Hematopoietic multipotent progenitor cell treated with erythropoietin and hydrocortisone succinate and interleukin-3 and kit ligand, for 4 days (in vitro differentiated cells): ENCODE data around the gene LRRN4.

Experiments
- DNase-seq: peaks from one replicate; pipeline ENCODE4 v3.0.0-alpha.2; 2015

LRRN4 gene

DNA sequence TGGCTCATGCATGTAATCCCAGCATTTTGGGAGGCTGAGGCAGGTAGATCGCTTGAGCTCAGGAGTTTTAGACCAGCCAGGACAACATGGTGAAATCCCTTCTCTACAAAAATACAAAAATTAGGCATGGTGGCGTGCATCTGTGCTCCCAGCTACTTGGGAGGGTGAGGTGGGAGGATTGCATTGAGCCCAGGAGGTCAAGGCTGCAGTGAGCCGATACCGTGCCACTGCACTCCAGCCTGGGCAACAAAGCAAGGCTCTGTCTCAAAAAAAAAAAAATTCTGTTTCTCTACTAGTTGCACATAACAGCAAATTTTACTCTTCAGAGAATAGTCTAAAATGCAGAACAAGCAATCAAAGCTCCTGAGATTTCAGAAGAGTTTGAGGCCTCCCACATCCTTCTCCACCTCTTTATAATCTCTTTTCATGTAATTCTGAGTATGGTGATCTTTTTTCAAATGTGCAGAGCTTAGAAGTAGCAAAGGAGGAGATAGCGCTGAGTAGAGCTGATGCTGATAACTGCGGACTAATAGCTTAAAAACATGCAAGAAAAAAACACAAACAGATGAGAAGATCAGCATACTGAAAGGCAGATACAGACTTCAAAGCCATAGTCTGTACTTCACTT is 23.3 kb downstream of the LRRN4 start:
- no peak for DNase-seq

DNA sequence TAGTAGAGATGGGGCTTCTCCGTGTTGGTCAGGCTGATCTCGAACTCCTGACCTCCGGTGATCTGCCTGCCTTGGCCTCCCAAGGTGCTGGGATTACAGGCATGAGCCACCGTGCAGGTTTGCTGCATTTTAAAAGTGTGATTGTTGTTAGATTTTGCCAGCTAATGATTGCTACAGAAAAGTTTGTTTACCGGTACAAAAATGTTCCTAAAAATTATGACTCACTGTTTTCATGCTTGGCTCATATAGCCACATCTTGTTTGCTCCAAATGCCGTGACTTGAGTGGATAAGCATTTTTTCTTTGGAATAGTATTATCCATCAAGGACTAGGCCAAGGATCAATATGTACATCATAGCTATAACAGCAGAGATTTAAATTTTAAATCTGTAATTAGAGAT is 24.3 kb downstream of the LRRN4 start:
- no peak for DNase-seq

DNA sequence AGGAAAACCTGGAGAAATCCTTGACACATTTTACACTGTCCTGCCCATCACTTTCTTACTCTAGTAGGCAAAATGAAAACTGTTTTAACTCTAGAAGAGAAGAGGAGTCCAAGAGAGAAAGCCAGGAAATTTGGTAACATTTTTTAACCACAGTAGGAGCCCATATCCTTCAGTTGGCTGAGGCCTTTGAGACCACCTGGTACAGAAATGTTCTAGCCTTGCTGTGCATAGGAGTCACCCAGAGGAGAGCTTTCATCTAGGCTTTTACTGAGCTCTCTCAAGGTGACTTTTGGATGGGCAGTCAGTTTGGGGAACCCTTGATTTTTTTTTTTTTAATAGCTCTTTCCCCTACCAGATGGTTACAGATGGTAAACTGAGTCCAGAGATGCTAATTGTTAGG is 25.0 kb downstream of the LRRN4 start:
- peak; percentile 59 for DNase-seq

DNA sequence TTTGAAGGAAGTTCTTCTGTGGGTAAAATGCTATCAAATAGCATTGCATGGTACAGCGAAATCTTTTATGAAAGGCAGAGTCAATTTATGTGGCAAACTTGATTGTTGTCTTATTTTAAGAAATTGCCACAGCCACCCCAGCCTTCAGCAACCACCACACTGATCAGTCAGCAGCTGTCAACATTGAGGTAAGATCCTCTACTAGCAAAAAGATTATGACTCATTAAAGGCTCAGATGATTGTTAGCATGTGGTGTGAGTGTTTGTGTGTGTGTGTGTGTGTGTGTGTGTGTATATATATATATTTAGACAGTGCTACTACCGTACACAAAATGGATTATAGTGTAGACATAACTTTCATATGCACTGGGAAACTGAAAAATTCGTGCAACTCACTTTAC is 27.8 kb downstream of the LRRN4 start:
- DNase-seq: peak; percentile 44

DNA sequence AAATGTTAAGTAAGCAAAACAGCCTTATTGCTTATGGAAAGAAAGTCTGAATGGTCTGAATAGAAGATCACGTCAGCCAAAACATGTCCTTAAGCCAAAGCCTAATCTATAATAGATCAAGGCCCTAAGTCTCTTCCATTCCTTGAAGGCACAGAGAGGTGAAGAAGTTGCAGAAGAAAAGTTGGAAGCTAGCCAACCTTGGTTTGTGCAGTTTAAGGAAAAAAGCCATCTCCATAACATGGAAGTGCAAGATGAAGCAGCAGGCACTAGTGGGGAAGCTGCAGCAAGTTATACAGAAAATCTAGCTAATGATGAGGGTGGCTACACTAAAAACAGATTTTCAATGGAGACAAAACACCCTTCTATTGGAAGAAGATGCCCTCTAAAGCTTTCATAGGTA is 29.1 kb downstream of the LRRN4 start:
- DNase-seq: no peak

DNA sequence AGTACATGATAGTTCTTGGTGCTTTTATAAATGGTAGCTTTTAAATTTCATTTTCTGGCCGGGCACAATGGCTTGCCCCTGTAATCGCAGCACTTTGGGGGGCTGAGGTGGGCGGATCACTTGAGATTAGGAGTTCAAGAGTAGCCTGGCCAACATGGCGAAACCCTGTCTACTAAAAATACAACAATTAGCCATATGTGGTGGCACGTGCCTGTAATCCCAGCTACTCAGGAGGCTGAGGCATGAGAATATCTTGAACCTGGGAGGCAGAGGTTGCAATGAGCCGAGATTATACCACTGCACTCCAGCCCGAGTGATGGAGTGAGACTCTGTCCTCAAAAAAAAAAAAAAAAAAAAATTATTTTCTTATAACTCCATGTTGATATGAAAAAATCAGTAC is 36.0 kb downstream of the LRRN4 start:
- no peak for DNase-seq

DNA sequence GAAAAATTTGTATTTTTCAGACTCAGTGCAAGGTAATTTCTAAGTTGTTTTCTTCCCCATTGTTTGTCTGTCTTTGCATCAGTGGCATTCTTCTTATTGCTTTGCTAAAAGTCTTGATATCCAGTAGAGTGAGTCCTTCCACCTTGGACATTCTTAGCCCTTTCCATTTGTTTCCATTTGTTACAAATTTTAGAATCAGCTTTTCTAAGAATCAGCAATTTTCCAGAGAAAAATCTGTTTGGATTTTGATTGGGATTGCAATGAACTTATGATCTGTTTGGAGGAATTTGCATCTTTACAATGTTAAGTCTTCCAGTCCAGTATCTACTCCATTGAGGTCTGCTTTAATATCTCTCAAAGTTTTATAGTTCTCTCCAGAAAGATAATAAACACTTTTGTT is 36.4 kb downstream of the LRRN4 start:
- DNase-seq: no peak

DNA sequence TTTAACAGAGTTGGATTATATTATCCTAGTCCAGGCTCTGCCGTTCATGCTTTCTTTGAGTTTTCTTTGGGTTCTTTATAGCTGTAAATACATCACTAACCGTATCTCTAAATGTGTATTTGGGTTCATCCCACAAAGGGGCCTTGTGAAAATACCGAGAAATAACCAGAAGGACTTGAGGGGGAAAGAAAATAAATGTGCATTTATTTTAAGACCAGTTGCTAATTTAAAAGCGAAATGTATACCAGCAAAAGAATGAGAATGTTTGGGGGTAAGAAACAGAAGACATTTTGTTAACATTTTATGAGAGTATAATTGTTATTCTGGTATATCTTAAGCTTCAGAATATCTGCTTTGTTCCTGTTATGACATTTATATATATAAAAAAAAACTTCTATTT is 38.9 kb downstream of the LRRN4 start:
- no peak for DNase-seq

DNA sequence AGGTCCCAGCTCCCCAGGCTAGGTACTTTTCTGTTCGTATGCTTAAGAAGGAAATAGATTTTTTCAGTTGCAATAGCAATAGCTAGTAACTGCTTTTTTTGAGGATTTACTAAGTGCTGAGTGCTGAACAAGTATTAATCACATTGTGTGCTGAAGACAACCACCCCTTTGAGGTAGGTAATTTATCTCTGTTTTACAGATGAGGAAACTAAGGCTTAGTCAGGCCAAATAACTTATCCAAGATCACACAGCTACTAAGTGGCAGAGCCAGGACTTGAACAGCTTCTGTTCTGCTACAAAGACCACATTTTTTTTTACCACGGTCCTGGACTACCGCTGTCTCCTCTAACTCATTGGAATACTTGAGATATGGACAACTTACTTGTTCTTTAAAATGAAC is 39.8 kb downstream of the LRRN4 start:
- peak; percentile 47 for DNase-seq

DNA sequence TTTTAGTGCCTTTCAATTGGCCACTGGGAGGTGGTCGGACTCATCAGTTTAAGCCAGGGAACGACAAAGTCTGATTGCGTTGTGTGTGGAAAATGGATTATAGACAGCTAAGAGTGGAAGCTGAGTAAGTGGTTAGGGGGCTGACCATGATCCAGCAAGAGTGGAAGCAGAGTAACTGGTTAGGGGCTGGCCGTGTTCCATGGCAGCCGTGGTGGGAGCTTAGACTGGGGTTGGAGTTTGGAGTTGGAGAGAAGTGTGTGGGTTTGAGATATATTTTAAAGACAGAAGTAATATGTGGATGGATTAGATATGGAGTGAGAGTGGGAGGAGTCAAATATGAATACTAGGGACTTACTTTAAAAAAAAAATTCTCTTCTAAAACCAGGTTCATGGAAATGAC is 41.7 kb downstream of the LRRN4 start:
- peak; percentile 65 for DNase-seq

DNA sequence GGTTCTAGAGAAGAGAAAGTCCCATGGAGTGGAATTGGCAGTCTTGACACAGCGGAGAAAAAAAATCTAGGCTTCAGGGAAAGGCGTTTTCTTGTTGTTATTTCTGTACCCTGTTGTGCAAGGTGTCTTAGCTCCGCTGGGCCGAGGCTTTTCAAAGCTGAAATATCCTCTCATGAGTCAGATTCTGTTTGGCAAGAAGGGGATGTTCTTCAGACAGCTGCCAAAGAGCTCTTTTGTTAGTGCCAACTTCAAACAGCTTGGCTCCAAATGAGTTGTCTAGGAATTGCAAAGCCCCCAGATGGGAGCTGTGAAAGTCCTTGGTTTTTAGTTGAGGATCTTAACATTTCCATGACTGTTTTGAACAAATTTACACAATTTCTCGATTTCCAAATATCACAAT is 45.6 kb downstream of the LRRN4 start:
- DNase-seq: peak; percentile 62

DNA sequence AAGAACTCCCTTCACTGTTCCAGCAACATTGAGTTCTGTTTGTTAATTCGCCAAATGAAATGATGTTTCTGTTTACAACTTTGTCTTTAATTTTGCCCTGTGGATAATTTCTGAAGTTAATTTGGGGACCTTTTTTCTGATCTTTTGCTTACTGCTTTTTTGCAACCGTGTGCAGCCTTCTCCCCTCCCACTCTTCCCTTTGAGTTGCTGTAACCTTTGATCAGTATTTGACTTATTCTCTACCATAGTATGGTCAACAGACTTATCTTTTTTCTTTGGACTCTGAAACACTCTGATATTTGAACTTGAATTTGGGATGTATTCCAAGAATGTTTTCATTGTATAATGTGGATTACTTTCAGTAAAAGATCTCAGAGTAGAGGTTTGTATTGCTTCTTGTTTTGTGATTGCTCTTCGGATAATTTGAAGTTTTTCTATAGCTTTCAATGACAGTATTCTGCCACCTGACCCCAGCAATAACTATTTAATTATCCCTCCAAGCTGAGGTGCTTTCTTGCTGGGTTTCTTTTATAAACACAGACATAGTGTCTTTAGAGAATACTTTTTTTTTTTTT is 46.2 kb downstream of the LRRN4 start:
- no peak for DNase-seq

DNA sequence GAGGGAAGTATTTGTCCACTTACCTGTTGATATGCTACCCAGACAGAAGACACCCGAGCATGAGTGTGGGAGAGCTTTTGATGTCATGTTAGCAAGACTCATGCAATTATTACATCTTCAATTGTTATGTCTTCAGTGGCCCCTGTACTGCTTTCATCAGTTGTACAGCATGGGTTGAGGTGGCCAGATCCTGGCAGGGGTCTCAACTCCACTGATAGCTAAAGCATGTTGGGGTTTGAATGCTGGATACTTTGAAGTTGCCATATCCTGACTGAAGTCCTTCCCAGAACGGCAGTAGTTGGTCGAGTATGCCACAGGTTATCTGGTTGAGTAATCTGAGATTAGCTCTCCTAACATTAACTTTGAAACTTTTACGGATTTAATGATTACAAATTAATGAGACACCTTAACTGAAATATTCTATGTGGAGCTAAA is 46.7 kb downstream of the LRRN4 start:
- DNase-seq: peak; percentile 14

DNA sequence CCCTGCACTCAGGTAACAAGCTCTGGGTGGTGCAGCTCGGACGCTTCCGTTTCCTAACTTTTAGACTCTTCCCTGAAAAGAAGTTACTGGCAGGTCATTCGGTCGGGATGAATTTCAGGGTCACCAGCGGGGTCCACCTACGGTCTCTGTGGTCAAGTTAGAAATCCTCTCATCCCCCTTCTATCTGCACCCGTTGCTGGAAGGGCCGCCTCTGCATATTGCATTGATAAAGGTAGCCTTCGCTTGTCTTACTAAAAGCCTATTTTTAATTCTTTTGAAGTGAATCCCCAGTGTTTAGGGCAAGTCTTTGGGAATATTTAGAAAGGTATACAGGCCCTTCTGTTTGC is 47.3 kb downstream of the LRRN4 start:
- DNase-seq: peak; percentile 13

DNA sequence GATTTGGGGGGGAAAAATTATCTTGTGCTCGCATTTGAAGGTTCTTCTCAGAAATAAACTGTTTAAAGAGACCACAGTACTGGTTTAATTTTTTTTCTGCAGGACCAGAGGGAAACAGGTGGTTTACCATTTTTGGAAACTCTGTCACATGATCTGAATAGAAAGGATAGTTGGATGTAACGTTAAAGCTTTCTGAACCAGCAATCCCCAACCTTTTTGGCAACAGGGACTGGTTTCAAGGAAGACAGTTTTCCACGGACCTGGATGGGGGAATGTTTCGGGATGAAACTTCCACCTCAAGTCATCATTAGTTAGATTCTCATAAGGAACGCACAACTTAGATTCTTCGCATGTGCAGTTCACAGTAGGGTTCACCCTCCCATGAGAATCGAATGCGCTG is 53.0 kb downstream of the LRRN4 start:
- no peak for DNase-seq

DNA sequence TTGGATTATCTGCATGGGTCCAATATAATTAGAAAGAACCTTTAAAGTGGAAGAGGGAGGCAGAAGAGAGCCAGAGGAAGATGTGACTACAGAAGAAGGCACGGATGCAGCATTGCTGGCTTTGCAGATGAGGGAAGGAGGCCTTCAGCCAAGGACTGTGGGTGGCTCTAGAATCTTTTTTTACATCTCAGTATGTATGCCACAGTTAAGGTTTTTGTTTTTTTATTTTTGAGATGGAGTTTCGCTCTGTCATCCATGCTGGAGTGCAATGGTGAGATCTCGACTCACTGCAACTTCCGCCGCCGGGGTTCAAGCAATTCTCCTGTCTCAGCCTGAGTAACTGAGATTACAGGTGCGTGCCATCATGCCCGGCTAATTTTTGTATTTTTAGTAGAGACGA is 54.1 kb downstream of the LRRN4 start:
- no peak for DNase-seq

DNA sequence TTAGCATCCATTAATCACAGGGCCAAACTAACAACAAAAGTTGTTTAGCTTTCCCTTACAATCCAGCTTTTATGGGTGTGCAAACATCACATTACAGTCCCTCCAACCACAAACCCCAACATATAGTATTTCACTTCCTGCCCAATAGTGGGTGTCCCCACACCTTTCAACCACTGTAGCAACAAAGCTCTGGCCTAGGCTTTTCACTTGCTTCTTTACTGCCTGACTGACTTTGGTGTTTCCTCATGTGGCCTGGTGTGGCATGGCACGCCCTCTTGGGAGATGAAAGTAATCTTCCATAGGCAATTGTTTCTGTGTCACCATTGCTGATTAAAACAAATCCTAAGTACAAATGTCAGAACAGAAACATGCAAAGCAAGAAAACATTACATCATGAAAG is 57.1 kb downstream of the LRRN4 start:
- peak; percentile 68 for DNase-seq

DNA sequence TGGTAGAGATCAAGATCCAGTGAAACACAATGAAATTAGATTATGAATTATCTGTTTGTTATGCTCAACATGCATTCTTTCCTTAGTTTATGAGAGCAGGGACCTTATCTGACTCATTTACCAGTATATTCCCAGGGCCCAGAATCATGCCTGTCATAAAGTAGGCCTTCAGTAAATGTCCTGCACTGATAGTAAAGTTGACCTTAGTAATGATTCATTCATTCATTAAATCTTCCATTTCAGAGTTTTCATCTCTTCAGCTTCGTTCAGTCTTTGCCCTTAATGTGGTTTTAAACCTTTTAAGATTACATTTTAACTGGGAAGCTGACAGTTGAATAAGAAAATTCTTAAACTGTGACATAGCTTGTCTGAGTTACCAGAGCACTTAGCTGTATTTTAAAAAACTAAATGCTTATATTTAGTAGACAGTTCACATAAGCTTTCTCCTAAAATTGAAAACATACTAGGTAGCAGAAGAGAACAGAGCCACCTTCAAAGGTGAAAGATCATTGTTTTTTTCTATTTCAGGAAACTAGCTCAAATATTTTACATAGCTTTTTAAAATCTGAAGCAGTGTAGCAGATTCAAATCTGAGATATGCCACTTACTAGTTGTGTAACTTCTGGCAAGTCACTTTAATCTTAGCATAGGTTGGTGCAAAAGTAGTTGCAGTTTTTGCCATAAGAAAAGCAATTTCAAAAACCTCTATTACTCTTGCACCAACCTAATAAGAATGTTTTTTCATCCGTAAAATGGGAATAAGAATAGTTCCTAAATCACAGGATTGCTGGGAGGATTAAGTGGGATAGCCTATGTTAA is 62.0 kb downstream of the LRRN4 start:
- no peak for DNase-seq

DNA sequence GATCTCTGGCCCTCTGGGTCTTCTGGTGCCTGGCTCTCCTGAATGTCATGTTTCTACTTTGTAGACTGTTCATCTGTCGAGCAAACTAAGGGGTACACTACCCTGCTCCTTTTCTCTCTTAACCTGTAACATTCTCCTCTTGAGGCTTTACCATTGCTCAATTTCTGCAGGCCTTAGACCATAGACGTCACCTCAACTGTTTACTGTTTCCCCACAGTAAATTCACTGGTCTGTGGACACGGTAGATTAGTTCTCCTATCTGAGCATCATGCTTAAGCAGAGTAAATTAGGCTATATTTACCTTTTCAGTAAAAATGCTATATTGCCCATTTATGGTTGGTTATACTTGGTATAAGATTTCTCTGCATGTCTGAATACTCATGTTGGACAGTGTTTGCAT is 62.9 kb downstream of the LRRN4 start:
- no peak for DNase-seq
